Effector CD8-positive, alpha-beta T cell (primary cell): Measurements from ENCODE around the gene CCDC50.

ENCODE experiments used
- DNase-seq: peaks from one replicate; lab custom pipeline; 2025; lab: John Stamatoyannopoulos, UW
- total RNA-seq, 4 experiments: gene quantifications; one replicate each; lab custom pipeline; 2026; lab: John Stamatoyannopoulos, UW

The CCDC50 gene, protein sequence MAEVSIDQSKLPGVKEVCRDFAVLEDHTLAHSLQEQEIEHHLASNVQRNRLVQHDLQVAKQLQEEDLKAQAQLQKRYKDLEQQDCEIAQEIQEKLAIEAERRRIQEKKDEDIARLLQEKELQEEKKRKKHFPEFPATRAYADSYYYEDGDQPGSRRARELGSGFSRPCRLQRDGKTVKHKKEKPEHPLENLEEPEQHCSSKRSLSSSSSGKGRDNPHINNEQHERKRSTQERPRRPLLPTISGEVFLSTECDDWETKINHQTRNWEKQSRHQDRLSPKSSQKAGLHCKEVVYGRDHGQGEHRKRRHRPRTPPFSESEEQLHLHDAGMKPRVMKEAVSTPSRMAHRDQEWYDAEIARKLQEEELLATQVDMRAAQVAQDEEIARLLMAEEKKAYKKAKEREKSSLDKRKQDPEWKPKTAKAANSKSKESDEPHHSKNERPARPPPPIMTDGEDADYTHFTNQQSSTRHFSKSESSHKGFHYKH
- total RNA-seq, result 2.1 to 18.2 (median 10.3) reads per million in 4 experiments

- no peak for DNase-seq
Measured at GRCh38 chr3:191328962-191329653, at the start of gene CCDC50. CCDC50 (plus strand) TSS chr3:191329394; CDS start chr3:191329675, 281 bp downstream.

DNA sequence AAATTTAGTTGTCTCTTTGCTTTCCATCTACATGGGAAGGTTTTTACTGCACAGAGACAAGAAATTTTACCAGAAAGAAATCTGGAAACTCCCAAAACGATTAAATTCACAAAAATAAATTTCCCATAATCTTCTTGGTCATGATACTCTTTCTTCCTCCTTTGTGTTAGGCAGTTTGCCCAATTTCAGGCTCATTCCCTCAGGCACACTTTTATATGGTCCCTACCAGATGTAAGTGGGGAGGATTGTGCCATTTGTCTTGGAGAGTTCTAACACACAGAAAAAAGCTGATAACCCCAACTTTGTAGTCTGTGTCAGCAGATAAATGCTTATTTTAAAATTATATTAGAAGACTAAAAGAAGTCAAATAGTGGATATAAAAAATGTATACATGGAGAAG is 49.1 kb upstream of the CCDC50 start:
- no peak for DNase-seq

GRCh38 chr3:191280882-191281281 is 48.3 kb upstream of the CCDC50 start:
- no peak for DNase-seq

DNA sequence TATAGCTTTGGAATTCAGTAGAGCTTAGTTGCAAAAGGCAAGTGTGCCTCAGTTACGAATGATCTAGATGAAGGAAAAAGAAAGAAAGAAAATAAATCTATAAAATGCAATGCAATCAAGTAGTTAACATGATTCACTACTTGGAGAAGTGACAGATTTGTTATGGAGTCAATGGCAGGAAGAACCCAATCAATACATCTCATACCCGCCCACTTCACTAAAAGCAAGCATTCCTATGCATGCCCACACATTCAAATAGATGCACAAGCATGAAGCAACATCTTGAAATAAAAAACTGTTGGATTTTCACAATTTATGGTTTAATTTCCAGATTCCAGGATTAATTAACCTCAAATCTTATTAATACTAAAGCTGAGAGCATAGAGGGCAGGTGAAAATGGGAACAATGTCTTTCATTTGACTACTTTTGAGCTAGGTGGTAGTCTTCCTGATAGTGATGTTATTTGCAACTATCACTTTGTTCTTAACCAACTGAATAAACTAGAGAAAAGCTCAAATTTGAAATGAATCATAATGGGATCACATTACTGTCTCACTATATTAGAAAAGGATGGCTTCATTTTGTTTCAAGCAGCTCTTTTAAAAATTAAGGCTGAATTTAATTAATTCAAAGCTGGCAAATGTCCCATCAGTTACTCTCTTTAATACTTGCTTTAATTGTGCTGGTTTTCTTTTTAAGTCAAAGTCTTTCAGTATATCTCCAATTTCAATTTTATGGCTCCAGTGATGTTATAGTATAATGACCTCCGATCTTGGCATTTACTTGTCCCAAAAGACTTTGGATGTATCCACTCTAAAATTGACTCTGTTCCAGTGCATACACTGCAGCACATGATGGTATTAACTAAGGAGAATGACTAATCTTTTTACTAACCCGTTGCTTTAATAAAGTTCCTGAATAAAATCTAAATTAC is 46.7 kb upstream of the CCDC50 start:
- DNase-seq, result no peak

DNA sequence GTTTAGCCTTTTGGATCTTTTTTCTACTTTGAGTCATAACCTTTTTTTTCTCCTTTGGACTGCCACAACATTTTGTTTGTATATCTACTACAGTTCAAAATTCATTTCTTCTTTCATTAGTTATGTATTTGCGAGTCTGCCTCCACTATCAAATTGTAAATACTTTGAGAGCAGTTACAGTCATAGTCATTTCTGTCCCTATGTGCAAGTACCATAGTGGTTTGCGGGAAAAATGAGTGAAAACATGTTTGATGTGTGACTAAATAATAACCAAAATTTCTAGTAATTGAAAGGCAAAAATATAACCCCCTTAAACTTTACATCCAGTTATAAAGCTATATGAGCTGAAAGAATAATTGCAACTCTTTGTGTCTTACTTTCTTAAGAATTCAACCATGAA is 45.8 kb upstream of the CCDC50 start:
- DNase-seq, result no peak

GRCh38 chr3:191290311-191291025 is 38.7 kb upstream of the CCDC50 start:
- DNase-seq, result no peak

DNA sequence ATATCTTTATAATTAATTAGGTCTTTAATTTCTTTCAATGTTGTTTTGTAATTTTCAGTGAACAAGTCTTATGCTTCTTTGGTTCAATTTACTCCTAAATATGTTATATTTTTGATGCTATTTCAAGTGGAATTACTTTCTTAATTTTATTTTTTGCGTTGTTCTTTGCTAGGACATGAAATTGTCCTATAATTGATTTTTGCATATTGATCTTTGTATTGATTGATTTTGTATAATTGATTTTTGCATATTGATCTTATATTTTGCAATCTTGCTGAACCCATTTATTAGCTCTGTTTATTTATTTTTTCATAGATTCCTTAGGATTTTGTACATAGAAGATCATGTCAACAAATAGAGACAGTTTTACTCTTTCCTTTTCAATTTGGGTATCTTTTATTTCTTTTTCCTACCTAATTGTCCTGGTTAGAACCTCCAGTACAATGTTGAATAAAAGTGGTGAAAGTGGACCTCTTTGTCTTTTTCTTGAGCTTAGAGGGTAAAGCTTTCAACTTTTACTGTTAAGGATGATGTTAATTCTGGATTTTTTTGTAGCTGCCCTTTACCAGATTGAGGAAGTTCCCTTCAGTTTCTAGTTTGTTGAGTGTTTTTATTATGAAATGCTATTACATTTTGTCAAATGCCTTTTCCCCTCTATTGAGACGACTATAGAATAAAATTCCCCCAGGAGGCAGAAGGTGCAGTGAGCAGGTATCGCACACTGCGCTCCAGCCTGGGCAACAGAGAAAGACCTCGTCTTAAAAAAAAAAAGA is 36.8 kb upstream of the CCDC50 start:
- no peak for DNase-seq

DNA sequence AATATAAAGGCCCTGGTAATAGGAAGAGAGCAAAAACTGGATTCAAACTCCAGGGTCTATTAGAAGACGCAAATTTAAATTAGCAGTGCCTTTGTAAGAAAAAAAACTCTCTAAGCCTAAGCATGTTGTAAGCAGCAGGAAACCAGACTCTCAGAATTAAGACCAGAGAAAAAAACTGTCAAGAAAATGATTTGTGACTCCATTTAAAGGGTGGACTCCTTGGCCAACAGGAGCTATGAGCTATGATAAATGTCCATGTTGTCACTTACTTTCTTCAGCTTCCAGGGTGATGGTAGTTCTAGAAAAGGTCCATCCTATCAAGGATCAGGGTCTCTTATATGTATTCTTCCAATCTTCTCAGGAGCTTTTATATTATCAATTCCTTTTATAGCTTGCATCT is 34.9 kb upstream of the CCDC50 start:
- no peak for DNase-seq

- DNase-seq, result no peak
Measured at GRCh38 chr3:191296041-191296541, 33.1 kb upstream of the CCDC50 start.

- DNase-seq, result no peak
Measured at GRCh38 chr3:191298846-191299245, 30.3 kb upstream of the CCDC50 start.

- no peak for DNase-seq
Measured at GRCh38 chr3:191300422-191300821, 28.8 kb upstream of the CCDC50 start.

DNA sequence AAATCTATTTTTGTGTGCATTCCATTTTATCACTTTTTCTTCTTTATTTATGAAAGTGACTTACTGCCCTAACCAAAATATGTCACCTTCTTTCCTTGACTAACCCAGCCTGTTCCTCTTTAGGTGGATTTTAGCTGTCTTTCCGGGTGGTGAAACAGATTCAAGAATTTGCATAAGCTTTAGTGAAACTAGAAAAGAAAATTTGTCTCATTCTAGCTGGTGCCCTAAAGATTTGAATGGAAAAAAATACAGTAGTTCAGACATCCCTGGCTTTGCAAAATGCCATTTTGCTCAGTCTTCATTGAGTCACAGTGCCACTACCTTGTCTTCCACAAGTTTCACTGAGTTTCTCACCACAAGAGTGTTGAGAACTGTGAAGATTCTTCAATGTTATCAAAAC is 28.2 kb upstream of the CCDC50 start:
- no peak for DNase-seq

DNA sequence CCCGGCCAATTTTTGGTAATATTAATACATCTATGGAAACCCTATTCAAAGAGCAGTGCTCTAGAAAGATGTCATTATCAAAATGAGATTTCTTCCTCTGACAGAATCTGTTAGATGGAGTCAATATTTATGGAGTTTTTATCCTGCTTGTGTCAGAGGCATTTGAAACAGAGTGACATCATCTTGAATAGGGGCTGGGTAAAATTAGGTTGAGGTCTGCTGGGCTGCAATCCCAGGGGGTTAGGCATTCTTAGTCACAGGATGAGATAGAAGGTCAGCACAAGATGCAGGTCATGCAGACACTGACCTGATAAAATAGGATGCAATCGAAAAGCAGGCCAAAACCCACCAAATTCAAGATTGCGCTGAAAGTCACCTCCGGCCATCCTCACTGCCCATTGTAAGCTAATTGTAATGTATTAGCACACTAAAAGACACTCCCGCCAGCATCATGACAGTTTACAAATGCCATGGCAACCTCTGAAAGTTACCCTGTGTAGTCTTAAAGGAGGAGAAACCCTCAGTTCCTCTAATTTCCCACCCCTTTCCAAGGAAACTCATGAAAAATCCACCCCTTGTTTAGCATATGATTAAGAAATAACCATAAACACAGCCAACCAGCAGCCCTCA is 27.3 kb upstream of the CCDC50 start:
- no peak for DNase-seq

- no peak for DNase-seq
Measured at GRCh38 chr3:191302451-191302850, 26.7 kb upstream of the CCDC50 start.

- DNase-seq, result no peak
Measured at GRCh38 chr3:191303596-191303995, 25.6 kb upstream of the CCDC50 start.

DNA sequence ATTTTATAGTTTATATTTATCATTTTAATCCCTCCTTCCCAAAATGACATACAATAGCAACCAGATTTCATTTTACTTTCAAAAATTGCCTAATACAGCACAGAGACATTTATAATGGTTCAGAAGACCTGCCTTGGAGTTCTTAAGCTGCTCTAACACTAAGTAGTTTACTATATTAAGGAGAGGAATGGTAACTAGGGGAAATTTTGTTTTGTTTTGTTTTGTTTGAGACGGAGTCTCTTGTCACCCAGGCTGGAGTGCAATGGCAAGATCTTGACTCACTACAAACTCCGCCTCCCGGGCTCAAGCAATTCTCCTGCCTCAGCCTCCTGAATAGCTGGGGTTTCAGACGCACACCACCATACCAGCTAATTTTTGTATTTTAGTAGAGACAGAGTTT is 22.8 kb upstream of the CCDC50 start:
- no peak for DNase-seq

DNA sequence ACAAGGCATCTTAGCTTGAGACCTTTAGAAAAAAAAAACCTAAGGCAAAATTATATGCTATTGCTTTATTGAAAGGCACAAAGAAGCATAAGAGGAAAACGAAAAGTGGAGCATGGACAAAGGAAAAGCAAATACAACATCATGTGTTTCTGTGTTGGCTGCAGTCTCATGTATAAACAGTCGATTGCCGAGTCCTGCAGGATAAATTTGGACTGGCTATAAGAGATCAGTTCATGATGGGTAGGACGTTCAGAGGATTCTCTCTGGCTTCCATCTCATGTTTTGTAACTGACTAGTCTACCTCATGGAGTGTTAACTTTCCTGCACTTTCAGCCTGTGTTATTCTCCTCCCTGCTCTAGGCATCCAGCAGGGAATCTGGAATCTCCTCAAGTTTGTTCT is 21.9 kb upstream of the CCDC50 start:
- no peak for DNase-seq

DNA sequence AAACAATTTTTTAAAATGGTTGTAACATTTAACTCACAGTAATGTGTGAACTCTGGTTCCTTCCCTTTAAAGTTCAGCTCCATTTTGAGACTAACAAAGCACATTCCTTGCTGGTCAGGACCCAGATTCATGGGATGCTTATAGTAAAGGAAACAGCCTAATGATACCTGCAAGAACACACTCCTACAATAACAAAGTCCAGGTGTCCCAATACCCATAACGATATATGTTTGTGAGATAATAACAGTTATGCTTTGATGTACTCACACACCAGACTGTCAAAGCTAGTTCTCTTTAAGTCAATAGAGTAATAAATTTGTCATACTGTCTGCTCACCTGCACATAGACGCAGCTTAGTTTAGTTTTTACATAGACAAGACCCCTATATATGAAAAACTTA is 15.9 kb upstream of the CCDC50 start:
- DNase-seq, result no peak

DNA sequence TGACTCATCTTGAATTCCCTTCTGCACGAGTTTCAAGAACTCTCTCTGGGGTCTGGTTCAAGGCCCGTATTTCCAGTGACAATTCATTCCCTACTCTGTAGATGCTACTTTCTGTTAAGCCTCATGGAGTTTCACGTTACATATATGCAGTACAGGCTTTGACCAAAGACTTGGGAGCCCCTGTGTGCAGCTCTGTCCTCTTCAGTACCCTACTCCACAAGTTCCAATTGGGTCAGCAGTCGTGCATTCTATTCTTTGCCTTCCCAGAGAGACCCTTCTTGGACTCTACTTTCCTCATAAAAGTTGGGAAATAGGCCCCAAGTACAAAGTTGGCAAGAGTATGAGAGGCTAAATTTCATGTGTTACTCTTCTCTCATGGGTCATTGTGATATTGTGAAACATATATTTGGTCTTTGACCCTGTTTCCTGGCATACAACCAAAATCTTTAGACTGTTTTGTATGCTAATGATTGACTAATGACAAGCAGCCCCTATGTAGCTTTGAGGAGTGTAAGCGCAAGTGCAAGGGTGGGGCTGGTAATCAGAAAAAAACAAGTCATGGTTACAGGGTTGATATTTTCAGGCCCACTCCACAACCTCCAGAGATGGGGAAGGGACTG is 15.0 kb upstream of the CCDC50 start:
- DNase-seq, result no peak
